HG03439 (cell line): ENCODE data around the gene MAP3K3.

ENCODE experiments used
- ATAC-seq: cut with Tn5 transposase; IDR thresholded peaks from one replicate; pipeline ENCODE4 v1.9.1; 2021; ENCODE audit warnings: mild to moderate bottlenecking, moderate library complexity; ENCODE audit not compliant: unreplicated experiment

Gene MAP3K3

DNA sequence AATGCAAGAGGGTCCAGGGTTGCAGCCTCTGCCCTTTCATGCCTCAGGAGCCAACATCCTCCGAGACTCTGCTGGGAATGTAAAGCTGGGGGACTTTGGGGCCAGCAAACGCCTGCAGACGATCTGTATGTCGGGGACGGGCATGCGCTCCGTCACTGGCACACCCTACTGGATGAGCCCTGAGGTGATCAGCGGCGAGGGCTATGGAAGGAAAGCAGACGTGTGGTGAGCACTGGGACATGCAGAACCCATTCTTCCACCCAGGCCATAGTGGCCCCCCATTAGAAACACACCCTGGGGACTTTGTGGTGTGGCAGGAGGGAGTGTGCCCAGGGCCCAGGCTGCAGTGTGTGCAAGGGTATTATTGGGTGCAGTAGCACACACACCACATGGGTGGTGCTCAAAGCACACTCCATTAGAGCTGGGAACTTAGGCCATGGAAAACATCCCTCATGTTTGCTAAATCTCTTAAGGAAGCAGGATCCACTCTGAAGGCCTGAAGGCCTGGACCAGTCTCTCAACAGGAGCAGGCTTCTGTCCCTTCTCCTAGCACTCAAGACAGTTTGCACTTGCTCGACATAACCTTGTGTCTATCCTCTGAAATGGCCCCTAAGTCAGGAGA, 70.1 kb downstream of the MAP3K3 start:
- ATAC-seq, result no peak

DNA sequence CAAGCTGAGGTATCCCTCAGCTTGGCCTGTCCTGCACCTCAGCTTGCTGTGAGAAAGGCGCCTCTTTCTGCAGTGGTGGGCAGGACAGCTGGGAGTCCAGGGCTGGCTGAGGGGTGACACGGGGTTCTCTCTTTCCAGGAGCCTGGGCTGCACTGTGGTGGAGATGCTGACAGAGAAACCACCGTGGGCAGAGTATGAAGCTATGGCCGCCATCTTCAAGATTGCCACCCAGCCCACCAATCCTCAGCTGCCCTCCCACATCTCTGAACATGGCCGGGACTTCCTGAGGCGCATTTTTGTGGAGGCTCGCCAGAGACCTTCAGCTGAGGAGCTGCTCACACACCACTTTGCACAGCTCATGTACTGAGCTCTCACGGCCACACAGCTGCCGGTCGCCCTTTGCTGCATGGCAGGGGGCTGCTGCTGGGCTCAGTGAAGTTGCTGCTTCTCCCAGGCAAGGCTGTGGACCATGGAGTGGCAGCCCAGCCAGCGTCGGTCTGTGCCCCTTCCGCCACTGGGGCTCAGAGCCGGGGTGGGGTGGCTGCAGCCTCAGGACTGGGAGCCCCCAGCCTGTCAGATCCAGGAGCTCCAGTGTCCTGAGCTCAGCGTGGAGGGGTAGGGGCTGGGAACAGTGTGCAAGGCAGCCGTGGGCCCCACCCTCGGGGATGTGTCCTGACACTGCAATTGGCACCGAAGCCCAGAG, 71.3 kb downstream of the MAP3K3 start:
- no peak for ATAC-seq

DNA sequence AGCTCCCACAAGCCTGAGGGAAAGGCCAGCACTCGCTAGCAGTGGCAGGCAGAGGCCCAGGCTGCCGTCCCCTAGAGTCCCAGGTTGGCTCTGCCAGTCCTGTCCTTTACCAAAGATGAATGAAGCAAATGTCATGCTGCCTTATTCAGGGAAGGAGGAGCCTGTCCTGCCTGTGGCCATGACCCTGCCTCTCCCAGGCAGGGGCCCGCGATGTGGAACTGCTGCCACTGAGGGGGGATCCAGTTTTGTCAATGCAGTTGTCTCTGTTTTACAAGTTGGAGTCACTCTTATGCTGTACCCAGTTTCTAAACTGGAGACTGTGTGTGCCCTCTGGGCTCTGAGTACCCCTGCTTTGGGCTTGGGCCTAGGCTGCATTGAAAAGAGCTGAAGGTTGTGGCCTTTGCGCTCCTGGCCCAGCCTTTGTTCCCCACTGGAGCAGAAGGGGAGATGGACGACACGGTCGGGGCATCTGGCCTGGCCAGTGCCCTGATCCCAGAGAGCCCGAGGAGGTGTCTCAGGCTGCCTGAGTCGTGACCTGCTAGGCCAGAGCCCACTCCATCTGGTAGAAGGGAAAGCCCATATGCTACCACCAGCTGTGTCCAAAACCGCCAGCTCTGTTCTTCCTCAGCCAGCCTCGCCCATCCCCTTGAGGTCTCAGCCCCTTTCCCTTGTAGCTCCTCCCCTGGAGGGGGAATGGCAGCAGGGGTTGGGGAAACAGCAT, 72.2 kb downstream of the MAP3K3 start:
- ATAC-seq, result no peak

DNA sequence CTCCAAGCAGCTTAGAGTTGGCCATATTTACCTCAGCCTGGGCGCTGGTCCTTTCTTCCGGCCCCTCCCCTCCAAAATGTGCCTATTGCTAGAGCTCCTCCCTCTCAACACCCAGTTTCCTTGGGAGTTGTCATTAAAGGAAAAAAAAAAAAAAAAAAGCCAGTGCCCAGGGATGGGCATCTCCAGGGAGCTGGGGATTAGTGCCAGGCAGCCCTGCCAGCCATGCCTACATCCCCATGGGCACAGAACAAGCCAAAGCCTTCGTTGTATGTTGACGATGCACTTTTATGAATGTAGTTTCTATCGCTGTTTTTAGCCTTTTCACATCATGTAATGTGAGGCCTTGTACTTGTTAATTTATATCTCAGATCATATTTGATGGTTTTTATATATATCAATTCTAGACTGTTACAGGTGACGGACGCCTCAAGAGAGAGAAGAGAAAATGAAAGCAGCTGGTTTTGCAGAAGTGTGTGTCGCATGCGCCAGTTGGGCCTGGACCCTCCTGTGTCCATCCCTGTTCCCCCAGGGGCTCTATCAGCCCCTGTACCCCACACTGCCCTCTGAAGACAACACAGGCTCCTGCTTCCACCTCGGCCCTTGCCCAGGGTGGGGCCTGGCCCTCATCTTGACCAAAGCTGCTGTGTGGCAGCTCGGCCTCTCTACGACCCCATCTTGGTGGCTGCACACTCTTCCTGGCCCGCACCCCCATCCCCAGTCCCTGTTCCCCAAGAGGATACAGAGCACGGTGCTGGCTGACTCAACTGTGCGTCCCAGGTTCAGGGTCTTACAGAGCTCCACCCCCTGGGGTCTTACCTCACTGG, 72.9 kb downstream of the MAP3K3 start:
- ATAC-seq, result no peak

DNA sequence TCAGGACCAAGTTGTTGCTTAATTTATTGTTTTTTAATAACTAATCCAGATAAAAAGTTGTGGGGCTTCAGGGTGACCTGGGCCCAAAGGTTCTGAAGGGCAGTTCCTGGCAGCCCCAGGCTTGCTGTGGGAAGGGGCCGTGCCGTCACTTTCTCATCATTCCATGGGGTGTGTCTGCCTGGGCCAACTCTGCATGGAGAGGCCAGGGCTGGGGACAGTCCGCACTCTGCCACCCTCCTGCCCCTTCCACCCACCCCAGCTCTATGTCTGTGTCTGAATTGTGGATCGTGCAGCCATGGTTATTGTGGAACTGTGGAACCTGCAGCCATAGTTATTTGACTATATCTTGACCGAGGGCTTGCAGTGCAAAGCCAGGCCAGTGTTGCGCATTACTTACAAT, 73.7 kb downstream of the MAP3K3 start:
- ATAC-seq, result no peak

DNA sequence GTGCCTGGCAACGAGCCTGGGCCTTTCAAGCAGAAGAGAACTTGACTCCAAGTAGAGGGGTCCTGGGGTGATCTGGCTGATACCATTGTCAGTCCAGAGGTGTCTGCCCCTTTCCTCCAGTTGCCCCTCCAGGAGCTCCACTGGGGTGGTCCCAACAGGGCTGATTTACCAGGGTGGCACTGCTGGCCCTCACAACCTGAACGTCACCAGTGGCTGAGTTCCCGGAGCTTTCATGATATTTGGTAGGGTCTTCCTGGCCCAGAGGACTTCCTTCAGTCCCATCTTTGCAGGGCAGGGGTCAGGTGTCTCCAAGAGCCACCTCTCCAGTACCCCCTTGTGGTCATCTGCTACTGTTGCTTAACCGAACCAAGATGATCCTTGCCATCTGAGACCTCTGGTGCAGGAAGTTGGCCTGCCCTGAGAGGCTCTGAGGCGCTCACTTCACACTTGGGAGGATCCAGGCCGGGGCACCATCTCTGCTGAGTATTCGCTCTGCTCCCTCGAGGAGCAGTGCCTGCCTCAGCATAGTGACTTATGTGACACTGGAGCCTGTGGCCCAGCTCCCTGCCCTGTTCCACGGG, 74.3 kb downstream of the MAP3K3 start:
- ATAC-seq, result no peak

DNA sequence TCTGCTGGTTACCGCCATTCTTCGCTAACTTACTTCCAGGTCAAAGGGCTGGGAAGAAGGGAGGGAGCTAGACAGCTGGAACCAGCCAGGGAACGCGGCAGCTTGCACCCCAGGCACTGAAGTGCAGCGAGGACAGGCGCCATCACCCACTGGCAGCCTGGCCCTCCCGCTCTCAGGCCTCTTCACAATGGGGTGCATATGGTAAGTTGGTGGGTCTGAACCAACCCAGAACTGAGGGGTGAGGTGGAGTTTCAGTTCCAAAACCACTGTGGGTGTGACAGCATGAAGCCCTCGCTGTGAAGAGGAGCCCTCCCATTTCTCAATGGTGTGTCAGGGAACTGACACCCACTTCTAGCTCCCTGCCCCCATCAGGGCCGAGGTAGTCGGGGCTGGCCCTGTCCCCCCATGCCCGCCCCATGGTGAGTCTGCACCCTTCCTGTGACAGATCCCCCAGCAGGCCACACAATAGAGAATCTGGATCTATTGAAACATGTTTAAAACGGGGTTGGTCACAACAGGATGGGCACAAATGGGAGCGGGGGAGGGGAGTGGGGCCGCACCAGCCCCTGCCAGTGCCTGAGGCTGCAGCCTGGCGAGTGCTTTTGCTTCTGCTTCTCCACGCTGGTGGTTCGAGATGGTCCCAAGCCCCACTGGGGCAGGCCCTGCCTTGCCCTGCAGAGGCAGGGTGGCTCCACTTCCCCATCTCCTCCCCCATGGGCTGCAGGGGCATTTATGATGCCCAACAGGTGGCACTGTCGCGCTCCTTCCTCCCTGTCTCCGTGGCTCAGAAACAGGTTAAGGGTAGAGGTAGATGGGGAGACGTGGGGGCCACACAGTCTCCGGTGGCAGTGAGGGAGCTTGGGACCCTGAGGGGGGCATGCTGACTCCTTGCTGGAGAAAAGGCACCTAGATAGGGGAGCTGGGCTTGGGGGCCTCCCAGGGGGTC, 75.4 kb downstream of the MAP3K3 start:
- ATAC-seq, result peak; percentile 36

DNA sequence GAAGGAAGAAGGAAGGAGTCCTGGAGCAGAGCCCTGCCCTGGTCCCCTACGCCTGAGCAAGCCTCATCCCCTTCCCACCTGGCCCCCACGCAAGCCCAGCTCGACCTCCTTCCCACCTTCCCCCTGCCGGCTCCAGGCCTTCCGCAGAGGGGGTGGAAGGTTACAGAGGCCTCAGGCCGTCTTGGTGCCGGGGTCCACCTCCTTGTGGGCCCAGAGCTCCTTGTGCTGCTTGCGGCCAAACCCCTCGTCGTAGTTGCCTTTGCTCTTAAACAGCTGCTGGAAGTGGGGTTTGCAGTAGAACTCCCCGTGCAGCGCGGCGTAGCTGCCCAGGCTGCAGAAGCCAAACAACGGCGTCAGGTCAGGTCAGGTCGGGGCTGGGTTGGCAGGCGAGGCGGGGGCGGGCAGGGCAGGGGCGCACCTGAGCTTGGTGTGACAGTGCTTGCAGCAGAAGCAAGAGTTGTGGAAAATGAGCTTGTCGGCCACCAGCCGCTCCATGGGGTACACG, 76.2 kb downstream of the MAP3K3 start:
- no peak for ATAC-seq

DNA sequence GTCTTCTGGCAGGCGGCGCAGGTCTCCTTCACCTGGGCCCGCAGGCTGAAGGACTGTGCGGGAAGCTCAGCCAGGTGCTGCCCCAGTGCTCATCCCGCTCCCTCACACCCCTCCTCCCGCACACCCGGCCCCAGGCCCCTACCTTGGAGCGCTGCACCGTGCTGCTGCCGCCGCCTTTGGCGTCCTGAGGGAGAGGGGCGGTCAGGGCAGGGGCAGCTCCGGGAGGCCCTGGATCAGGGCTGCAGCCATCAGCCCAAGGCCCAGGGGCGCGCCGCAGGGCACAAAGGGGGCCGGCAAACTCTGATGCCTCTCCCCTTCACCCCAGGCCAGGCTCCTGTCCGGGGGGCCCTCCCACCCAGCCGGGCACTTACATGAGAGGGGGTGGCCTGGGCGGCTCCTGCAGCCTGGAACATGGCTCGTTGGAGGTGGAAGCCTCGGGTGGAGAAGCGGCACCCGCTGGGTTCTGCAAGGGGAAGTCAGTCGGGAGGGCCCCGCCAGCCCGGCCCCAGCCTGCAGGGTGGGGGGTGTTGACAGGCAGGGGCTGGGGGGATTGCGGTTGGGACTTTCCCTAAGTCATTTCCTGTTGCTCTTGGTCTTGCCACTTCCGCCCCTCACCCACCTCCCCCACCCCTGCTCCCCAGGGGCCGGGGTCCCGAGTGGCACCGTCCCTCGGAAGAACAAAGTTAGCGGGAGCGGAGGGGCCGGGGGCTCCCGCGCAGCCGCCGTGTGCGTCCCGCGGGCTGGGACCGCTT, 76.8 kb downstream of the MAP3K3 start:
- no peak for ATAC-seq

DNA sequence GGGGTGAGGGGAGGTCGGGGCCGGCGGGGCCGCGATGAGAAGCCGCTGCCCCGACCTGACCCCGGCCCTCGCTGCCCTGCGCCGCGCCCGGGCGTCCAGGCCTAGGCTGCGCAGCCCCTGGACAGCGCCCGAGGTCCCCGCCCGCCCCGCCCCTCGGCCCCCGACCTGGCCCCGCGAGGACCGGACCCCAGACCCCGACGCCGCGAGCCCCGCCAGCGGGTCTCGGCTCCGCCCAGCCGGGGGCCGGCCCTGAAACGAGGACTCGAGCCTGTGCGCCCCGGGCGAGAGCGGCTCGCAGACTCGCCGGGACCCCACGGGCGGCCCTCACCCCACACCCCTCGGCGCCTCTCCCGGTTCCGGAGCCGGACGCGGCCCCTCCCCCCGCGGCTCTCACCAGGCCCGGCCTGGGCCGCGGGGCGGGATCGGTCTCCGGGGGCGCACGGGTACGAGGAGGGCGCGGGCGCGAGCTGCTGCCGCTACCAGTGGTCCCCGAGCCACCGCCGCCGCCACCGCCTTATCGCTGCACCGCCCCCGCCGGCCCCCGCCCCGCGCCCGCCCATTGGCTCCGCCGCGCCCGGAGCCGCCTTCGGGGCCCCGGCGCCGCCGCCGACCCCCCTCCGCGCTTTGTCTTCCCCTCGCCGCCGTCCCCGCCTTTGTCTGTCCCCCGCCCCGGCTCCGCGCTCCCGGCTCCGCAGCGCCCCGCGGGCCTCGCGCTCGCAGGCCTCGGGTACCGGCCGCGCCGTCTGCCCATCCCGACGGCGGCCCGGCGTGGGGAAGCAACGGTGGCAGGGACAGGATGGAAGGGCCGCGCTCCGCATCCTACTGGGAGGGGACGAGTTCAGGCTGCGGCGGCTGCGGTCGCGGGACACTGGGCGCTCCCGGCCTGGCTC, 77.7 kb downstream of the MAP3K3 start, which contains the start of gene LIMD2:
LIMD2 (minus strand) TSS at position 488 of the 890 bp plus-strand sequence. CDS start 827 bp downstream, outside the sequence.
- ATAC-seq, result no peak

DNA sequence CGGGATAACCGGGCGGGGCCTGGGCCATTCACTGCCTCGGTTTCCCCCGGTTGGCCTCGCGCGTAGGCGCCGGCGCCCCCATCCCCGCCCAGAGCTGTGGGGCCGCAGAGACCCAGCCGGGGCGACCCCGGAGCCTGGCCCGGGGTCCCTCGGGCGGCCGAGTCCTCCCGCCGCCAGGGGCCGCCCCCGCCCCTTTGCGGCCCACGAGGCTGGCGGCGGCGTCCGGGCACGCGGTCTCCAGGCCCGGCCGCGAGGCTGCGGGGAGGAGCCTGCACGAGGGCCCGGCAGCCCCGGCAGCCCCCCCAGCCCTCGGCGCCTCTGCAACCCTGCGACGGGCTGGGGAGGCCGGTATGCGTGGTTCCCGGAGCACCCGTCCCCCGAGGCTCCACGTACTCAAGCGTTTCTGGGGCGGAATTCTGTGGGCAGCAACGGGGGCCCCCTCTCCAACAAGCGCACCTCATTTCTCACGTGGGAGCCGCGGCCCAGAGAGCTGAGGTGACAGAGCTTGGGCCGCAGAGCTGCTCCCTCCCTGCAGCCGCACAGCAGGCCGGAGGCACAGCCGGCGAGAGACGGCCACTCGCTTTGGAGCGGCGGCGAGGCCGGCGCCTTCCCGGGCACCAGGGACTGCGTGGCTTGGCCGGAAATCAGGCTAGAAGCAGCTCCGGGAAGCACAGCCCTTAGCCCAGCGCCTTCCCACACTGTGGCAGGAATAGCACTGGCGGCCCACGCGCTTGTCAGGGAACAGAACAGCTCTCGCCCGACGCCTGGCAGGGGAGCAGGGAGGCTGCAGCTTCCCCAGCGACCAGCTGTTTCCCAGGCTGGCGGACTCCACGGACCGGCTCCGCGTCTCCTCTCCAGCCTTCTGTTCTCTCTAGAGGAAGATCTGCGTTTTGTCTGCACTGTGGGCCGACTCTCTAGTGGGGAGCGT, 78.6 kb downstream of the MAP3K3 start:
- ATAC-seq, result no peak

DNA sequence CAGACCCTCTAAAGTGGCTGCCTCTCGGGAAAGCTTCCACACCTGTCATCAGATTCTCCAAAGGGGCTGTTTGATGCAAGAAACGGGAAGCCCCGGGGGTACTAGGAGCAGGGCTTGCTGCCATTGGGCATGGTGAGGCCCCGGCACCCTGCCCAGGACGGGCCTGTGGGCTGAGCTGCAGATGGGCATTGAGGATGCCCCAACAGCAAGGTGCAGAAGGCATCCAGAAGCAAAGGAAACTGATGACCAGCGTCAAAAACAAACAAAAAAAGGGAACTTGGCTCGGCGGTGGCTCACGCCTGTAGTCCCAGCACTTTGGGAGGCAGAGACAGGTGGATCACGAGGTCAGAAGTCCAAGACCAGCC, 79.2 kb downstream of the MAP3K3 start:
- no peak for ATAC-seq

DNA sequence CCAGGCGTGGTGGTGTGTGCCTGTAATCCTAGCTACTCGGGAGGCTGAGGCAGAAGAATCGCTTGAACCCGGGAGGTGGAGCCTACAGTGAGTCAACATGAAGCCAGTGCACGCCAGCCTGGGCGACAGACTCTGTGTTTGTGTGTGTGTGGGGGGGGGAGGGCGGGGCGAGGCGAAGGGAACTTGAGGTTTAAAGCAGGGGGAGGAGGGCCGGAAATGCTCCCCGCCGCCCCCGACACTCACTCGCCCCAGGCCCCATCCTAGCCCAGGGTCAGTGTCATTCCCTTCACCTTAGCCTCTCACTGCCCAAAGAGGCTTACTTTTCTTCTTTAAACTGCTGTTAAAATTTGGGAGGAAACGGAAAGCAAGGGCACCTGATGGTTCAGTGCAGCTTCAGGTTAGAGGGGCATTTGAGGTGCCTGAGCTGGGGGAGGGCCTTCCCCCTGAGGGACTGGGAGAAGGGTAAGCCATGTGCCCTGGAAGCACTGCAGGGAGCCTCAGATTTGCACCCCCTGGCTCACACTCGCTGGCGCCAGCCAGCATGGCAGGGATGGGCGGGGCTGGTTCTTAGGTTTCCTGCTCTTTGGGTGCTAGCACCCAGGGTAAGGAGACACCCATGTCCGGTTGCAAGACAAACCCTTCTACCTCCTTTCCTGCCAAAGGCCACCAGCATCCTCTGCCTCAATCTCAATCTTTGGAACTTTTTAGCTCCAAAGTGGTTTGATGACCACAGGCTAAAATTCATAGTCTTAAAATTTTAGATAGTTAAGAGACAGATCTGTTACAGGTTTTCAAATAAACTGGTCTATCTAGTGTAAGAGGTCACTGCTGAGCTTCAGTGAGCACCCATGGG, 79.9 kb downstream of the MAP3K3 start:
- ATAC-seq, result no peak

DNA sequence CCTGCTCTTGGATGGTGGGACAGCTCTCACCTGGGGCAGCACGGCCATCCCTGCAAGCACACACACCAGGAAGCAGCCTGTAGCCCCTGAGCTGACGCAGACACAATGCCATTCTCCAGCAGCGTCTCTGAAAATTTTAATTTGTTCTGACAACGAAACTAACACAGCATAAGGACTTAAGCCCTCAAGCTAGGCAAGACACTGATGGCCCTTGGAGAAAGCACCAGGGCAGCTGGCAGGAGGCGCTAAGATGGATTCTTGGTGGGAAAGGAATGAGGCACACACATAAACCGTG, 80.5 kb downstream of the MAP3K3 start:
- ATAC-seq, result no peak

DNA sequence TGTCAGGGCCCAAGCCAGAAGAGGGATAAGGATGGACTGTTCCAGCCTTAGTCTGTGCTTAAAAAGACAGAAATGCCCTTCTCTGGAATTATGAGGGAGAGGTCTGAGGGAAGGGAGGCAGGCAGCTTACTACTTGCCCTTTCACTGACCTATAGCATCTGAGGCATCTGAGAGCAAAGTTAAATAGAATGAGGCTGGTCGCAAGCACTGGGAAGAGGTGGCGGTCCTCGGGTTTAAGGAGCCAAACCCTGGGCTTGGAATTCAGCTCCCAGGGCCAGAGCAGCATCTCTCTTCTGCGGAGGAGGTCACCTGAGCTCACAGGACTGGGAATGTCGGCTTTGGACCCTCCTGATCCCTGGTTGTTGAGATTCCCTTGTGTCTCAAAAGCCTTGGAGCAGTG, 80.8 kb downstream of the MAP3K3 start:
- ATAC-seq, result no peak
